ENCODE measurements around the gene WFDC6.

GRCh38 chr20:45545754-45546453 lies 6.6 kb upstream of the WFDC6 start:
- TF ChIP-seq CTCF (conservative IDR thresholded peaks at IDR 0.05) = peak; percentile 64
- no peak for TF ChIP-seq EZH2 (IDR thresholded peaks at IDR 0.05; ENCODE audit: low read depth)
